Measurements from ENCODE around the gene COMMD4. TPM values are rescaled to one million over a fixed set of nuclear protein-coding genes. Genes with fewer than 3 reads are reported as not detected.

Gene COMMD4
- total and polyA plus RNA-seq, 10 of the 15 experiments (the other 5 are each of a cell fraction or from before 2014, with no cell fraction given) = 14.5 to 118 (median 75.3) TPM

DNA sequence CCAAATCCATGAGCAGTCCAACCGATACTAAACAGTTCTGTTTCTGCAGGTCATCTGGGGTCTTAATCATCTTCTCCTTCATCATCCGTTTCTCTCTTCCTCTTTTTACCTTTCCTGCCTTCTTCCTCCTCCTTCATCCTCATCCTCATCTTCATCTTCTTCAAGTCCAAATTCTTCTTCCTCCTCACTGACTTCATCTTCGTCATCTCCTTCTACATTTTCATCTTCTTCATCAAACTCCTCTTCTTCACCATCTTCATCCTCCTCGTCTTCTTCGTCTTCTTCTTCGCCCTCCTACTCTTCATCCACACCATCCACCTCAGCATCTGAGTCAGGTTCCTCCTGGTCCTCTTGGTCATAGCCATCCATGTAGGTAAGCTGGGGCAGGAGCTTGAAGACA is 14.2 kb upstream of the COMMD4 start:
- CTCF ChIA-PET = no interaction called here
- in situ Hi-C loops (cut with MboI) = no loop called here
- Histone ChIP-seq H3K36me3 (ENCODE audit: control insufficient read depth in 2 of 2, insufficient read depth in 2 of 2, low read length in 1 of 2) (no peaks in the 10 kb centered on the region), H3K9me3 (replicated peaks; ENCODE audit: control insufficient read depth, insufficient read depth, low read length) (no peaks in the 10 kb centered on the region), H3K4me2 (ENCODE audit: control insufficient read depth, insufficient read depth) (no peak overlapping the region), H3K79me2 (ENCODE audit: control insufficient read depth, insufficient read depth, low read length) (no peaks in the 10 kb centered on the region), H3K4me3 (no peak overlapping the region), H3K27me3 (replicated peaks in 1 of 2; ENCODE audit: control insufficient read depth in 2 of 2, insufficient read depth in 2 of 2, low read length in 1 of 2) (no peaks in the 10 kb centered on the region), H4K20me1 (ENCODE audit: control insufficient read depth, insufficient read depth) (no peaks in the 10 kb centered on the region), H3K27ac (ENCODE audit: control insufficient read depth, insufficient read depth) (no peak overlapping the region), H2AFZ (ENCODE audit: control insufficient read depth, low read depth, low read length) (no peak overlapping the region), H3K9ac (ENCODE audit: control insufficient read depth, insufficient read depth, low read length) (no peak overlapping the region), H3K4me1 (ENCODE audit: control insufficient read depth, insufficient read depth, low read length) (no peaks in the 10 kb centered on the region)
- BruUV-seq (replicated peaks) = no TSS peak
- POLR2A ChIA-PET = no interaction called here
- 43% methylated on average over 6 of the region's 6 CpGs for WGBS (ENCODE audit: insufficient coverage, insufficient replicate concordance, low lambda C conversion rate, missing lambda C conversion rate)
- TF ChIP-seq TBL1XR1 (IDR thresholded peaks at IDR 0.05; ENCODE audit: low read depth, low read length) (no peak), SREBF1 (IDR thresholded peaks at IDR 0.05; ENCODE audit: low read length) (no peak), ZNF687 (IDR thresholded peaks at IDR 0.05) (no peak), SUPT20H (IDR thresholded peaks at IDR 0.05; ENCODE audit: borderline replicate concordance, control insufficient read depth, low read depth, low read length) (no peak), BCL11A (IDR thresholded peaks at IDR 0.05; ENCODE audit: low read depth, low read length) (no peak), HCFC1 (IDR thresholded peaks at IDR 0.05; ENCODE audit: low read length) (no peak), EGR1 (IDR thresholded peaks at IDR 0.05; ENCODE audit: borderline replicate concordance in 1 of 2, low read depth in 2 of 2, low read length in 2 of 2) (no peak), BMI1 (IDR thresholded peaks at IDR 0.05; ENCODE audit: borderline replicate concordance) (no peak), PML (IDR thresholded peaks at IDR 0.05; ENCODE audit: low read length) (no peak)
- TF ChIP-seq, protein P1, sequence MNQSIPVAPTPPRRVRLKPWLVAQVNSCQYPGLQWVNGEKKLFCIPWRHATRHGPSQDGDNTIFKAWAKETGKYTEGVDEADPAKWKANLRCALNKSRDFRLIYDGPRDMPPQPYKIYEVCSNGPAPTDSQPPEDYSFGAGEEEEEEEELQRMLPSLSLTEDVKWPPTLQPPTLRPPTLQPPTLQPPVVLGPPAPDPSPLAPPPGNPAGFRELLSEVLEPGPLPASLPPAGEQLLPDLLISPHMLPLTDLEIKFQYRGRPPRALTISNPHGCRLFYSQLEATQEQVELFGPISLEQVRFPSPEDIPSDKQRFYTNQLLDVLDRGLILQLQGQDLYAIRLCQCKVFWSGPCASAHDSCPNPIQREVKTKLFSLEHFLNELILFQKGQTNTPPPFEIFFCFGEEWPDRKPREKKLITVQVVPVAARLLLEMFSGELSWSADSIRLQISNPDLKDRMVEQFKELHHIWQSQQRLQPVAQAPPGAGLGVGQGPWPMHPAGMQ (IDR thresholded peaks at IDR 0.05; ENCODE audit: borderline replicate concordance) = no peak
- SMC1A ChIA-PET (ENCODE audit: uncharacterized antibody, unreplicated experiment) = no interaction called here
- ATAC-seq (no peak), FAIRE-seq (no peak), DNase-seq (ENCODE audit: low read depth, low spot score) (no peak)
- RAD21 ChIA-PET (ENCODE audit: unreplicated experiment) = no interaction called here
- intact Hi-C loops (cut with micrococcal nuclease; ENCODE audit: unreplicated experiment) = no loop called here

All from GM12878 (cell line).